Kidney (tissue), 14 donors: Measurements from ENCODE around the gene SOCS7. TPM values are rescaled to one million over a fixed set of nuclear protein-coding genes. Genes with fewer than 3 reads are reported as not detected.
"Not testable (repeated sequence)": the region's sequence is repeated elsewhere in the genome, so short reads cannot be mapped to it uniquely, and the experiment has no call there.

Source experiments
- DNase-seq, 5 donors: peaks; one replicate each; pipeline ENCODE4 v3.0.0-alpha.2; 2013 to 2020
- FAIRE-seq: peaks from 2 replicates; lab custom pipeline; 2012; peaks lifted over from hg19 to GRCh38; lab: Jason Lieb, UNC
- H3K27ac ChIP-seq, 2 donors: one replicate each; pipeline ENCODE4 v1.7.0; 2013; ENCODE audit warnings: low read depth in 2 of 2, low read length in 2 of 2, inconsistent platforms in 1 of 2
- H3K27me3 ChIP-seq: one replicate; pipeline ENCODE4 v1.7.1; 2013; ENCODE audit warnings: low read length, inconsistent platforms; ENCODE audit not compliant: control insufficient read depth, insufficient read depth
- H3K36me3 ChIP-seq, 3 donors: one replicate each; pipeline versions ENCODE4 v1.7.0 to v1.7.1; 2013; ENCODE audit warnings: low read length in 3 of 3, control low read depth in 1 of 3, inconsistent platforms in 1 of 3; ENCODE audit not compliant: insufficient read depth in 3 of 3, control insufficient read depth in 2 of 3
- H3K4me1 ChIP-seq, 3 donors: one replicate each; pipeline versions ENCODE4 v1.7.0 to v1.7.1; 2013; ENCODE audit warnings: low read length in 3 of 3, inconsistent platforms in 1 of 3, low read depth in 1 of 3; ENCODE audit not compliant: control insufficient read depth in 2 of 3, insufficient read depth in 2 of 3
- H3K4me3 ChIP-seq, 3 donors: one replicate each; pipeline versions ENCODE4 v1.7.0 to v1.8.1; 2013; ENCODE audit warnings: low read length in 3 of 3, control low read depth in 1 of 3, inconsistent platforms in 1 of 3
- H3K9ac ChIP-seq, 3 donors: one replicate each; pipeline versions ENCODE4 v1.7.0 to v1.7.1; 2013; ENCODE audit warnings: low read length in 3 of 3, control low read depth in 1 of 3, inconsistent platforms in 1 of 3
- H3K9me3 ChIP-seq, 3 donors: one replicate each; pipeline versions ENCODE4 v1.7.0 to v1.7.1; 2013; ENCODE audit warnings: low read length in 3 of 3, control low read depth in 1 of 3, inconsistent platforms in 1 of 3; ENCODE audit not compliant: control insufficient read depth in 2 of 3, insufficient read depth in 1 of 3
- intact Hi-C: fragments of 100-400 bp; cut with DNase I; formaldehyde crosslinking; loops from one replicate; pipeline ENCODE4 v1.11.1; 2022
- polyA plus RNA-seq: library from polyadenylated mRNA; stranded (reverse); fragments of 350-450 nt; fragmentation: Illumina TruSeq; extraction: RNeasy Lipid Tissue Mini Kit (QIAGEN cat#74804); gene quantifications from one replicate; pipeline ENCODE4 v1.2.3, GENCODE V29; 2014; ENCODE audit warnings: low read depth, low replicate concordance; ENCODE audit not compliant: insufficient read depth
- total RNA-seq: library from RNA; stranded (reverse); fragmentation: NEBNext Ultra II Directional; extraction: Animal tissue kit (Norgen Biotek cat#: 25700); gene quantifications from one replicate; pipeline ENCODE4 v1.2.1, GENCODE V29; 2021
- TF ChIP-seq, protein P1 (sequence below): IDR thresholded peaks from 3 replicates; pipeline ENCODE4 v1.5.1; 2012; ENCODE audit warnings: mild to moderate bottlenecking, moderate library complexity, borderline replicate concordance; ENCODE audit not compliant: insufficient read depth; ENCODE audit errors: extremely low read depth
- donor health status: control.
- donor health status: control.
- donor health status: control.
- donor health status: control.
- donor health status: control.
- donor health status: DM: yes; HTN: yes; CAD: no.
- donor health status: Normal renal cell carcinoma (clear cell type).

The SOCS7 gene
- total and polyA plus RNA-seq, 2 donors from 2014 or later = 2.7 to 18.7 TPM

DNA sequence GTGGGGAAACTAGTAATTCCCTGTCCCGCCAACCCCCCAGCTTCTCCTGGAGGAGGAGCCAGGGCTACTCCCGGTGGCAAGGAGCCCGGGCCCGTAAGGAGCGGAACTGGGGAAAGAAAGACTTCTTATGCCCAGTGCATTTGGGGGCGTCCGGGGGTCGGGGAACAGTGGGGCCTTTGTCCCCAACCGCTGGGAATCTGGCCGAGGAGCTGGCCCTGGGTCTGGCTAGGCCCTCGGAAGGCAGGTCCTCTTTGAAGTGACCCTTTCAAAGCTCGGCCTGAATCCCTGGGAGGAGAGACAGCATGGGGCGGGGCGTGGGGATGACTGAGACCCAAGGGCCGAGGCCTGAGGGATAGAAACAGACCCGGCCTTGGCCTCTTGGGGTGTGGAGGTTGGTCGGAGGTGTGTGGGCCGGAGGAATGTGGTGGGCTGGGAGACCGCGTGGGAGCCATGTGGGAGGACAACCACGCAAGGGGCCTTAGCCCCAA is 82.6 kb downstream of the SOCS7 start:
- H3K27ac ChIP-seq = no peak overlapping the region
- H3K9me3 ChIP-seq = no peaks in the 10 kb centered on the region
- no peaks in the 10 kb centered on the region for H3K27me3 ChIP-seq
- H3K4me3 ChIP-seq = no peak overlapping the region
- no peaks in the 10 kb centered on the region for H3K36me3 ChIP-seq
- DNase-seq (no peak), FAIRE-seq (no peak)
- no peak overlapping the region for H3K9ac ChIP-seq
- intact Hi-C loops = loop anchor here (10.0 kb wide), 1 partner anchor 61 kb away; no protein-coding TSS in a partner anchor
- TF ChIP-seq, protein P1, sequence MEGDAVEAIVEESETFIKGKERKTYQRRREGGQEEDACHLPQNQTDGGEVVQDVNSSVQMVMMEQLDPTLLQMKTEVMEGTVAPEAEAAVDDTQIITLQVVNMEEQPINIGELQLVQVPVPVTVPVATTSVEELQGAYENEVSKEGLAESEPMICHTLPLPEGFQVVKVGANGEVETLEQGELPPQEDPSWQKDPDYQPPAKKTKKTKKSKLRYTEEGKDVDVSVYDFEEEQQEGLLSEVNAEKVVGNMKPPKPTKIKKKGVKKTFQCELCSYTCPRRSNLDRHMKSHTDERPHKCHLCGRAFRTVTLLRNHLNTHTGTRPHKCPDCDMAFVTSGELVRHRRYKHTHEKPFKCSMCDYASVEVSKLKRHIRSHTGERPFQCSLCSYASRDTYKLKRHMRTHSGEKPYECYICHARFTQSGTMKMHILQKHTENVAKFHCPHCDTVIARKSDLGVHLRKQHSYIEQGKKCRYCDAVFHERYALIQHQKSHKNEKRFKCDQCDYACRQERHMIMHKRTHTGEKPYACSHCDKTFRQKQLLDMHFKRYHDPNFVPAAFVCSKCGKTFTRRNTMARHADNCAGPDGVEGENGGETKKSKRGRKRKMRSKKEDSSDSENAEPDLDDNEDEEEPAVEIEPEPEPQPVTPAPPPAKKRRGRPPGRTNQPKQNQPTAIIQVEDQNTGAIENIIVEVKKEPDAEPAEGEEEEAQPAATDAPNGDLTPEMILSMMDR = no peak
- H3K4me1 ChIP-seq = no peaks in the 10 kb centered on the region

DNA sequence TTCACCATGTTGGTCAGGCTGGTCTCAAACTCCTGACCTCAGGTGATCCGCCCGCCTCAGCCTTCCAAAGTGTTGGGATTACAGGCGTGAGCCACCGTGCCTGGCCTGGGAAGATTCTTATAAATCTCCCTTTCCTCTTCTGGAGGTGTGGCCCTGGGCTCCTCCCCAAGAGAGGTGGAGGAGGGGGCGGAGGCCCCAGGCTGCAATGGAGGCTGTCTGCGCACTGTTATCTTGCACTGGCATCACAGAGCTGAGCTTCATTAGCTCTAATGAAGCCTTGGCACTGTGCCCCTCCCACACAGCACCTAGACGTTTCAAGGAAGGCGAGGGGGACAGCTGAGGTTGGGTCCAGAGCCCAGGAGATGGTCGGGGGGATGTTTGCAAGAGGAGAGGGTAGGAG is 84.2 kb downstream of the SOCS7 start:
- FAIRE-seq = no peak
- H3K4me1 ChIP-seq = no peaks in the 10 kb centered on the region
- H3K27me3 ChIP-seq = no peaks in the 10 kb centered on the region
- no peaks in the 10 kb centered on the region for H3K9me3 ChIP-seq
- no peaks in the 10 kb centered on the region for H3K36me3 ChIP-seq
- TF ChIP-seq, protein P1 = no peak
- no peak overlapping the region for H3K9ac ChIP-seq
- H3K4me3 ChIP-seq = no peak overlapping the region
- H3K27ac ChIP-seq = no peak overlapping the region
- intact Hi-C loops = loop anchor here (10.0 kb wide), 1 partner anchor 59 kb away; no protein-coding TSS in a partner anchor
- peak in 1 of 5 donors; percentile 39 for DNase-seq

DNA sequence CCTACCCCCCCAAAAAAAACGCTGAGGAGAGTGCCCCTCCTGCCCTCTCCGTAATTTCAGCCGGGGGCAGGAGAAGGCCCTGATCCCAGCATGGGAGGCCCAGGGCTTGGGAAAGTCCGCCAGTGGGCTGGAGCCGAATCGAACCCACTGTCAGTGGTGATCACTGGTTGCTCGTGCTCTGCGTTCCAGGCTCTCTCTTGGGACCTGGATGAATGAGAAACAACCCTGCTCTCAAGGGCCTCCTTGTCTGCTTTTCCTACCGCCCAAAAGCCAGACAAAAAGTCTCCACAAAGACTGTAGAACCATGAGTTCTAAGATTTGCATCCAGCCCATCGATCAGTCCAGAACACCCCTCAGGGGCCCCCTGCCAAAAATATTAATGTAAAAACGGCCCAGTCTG is 84.7 kb downstream of the SOCS7 start:
- H3K9me3 ChIP-seq = no peaks in the 10 kb centered on the region
- TF ChIP-seq, protein P1 = no peak
- H3K27me3 ChIP-seq = no peaks in the 10 kb centered on the region
- FAIRE-seq (no peak), DNase-seq (no peak)
- no peak overlapping the region for H3K4me3 ChIP-seq
- H3K27ac ChIP-seq = no peak overlapping the region
- H3K4me1 ChIP-seq = no peaks in the 10 kb centered on the region
- no peaks in the 10 kb centered on the region for H3K36me3 ChIP-seq
- H3K9ac ChIP-seq = no peak overlapping the region
- intact Hi-C loops = loop anchor here (10.0 kb wide), 1 partner anchor 58 kb away; no protein-coding TSS in a partner anchor

DNA sequence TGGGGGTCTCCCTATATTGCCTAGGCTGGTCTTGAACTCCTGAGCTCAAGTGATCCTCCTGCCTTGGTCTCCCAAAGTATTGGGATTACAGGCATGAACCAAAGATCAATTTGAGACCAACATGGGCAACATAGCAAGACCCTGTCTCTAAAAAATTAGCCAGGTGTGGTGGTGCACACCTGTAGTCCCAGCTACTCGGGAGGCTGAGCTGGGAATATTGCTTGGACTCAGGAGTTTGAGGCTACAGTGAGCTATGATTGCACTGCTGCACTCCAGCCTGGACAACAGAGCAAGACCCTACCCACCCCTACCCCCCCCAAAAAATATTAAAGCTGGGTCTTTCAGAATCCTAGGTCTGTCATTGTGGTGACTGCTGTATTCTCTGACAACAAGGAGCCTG is 85.7 kb downstream of the SOCS7 start:
- H3K36me3 ChIP-seq, H3K9ac ChIP-seq, H3K27me3 ChIP-seq, H3K4me1 ChIP-seq, H3K27ac ChIP-seq, DNase-seq, FAIRE-seq, H3K9me3 ChIP-seq, H3K4me3 ChIP-seq: not testable (repeated sequence)
- intact Hi-C loops = loop anchor here (10.0 kb wide), 1 partner anchor 57 kb away; no protein-coding TSS in a partner anchor
